Mucosa of descending colon (tissue), 3 donors: ENCODE results near the gene BAG5. TPM values are rescaled to one million over a fixed set of nuclear protein-coding genes. Genes with fewer than 3 reads are reported as not detected.

ENCODE experiments used
- ATAC-seq: fragments of 200-7000 bp; cut with Tn5 transposase; one replicate; pipeline ENCODE4 v1.9.1; 2020; ENCODE audit warnings: mild to moderate bottlenecking, moderate library complexity
- DNase-seq, 3 donors: peaks; one replicate each; pipeline ENCODE4 v3.0.0-alpha.2; 2020
- H3K36me3 ChIP-seq: fragments of 200-600 bp; one replicate; pipeline ENCODE4 v1.8.0; 2021; ENCODE audit warnings: low read depth, mild to moderate bottlenecking
- H3K4me1 ChIP-seq: fragments of 200-600 bp; one replicate; pipeline ENCODE4 v1.8.0; 2021; ENCODE audit warnings: low read depth, mild to moderate bottlenecking
- H3K4me3 ChIP-seq: fragments of 200-600 bp; one replicate; pipeline ENCODE4 v1.8.0; 2021; ENCODE audit warnings: mild to moderate bottlenecking
- H3K9me3 ChIP-seq: fragments of 200-600 bp; one replicate; pipeline ENCODE4 v1.8.0; 2021; ENCODE audit warnings: mild to moderate bottlenecking
- CTCF ChIP-seq: fragments of 200-600 bp; IDR thresholded peaks from one replicate; pipeline ENCODE4 v1.8.0; 2022; ENCODE audit warnings: antibody characterized with exemption, mild to moderate bottlenecking
- intact Hi-C, 2 donors: fragments of 100-400 bp; cut with DNase I in 1 of 2; cut with micrococcal nuclease in 1 of 2; formaldehyde crosslinking; loops; one replicate each; pipeline versions ENCODE4 v1.11.0 to v1.11.1; 2022; cut with DNase I, micrococcal nuclease
- total RNA-seq, 3 donors: library from RNA; stranded (reverse); fragmentation: NEBNext Ultra II Directional in 2 of 3; extraction: Animal tissue kit (Norgen Biotek cat#: 25700) in 2 of 3; gene quantifications; one replicate each; pipeline versions ENCODE4 v1.2.1 to v1.2.4, GENCODE V29; 2021 to 2023
- donor health status: DM: no; HTN: no; CAD: no; lungs with moderate emphysema.
- donor health status: DM: no; HTN: no; CAD: no.
- donor health status: DM: no; HTN: yes; CAD: no.

Gene BAG5
- total RNA-seq, 3 donors from 2014 or later: 26.1 to 29.9 (median 28.0) TPM

DNA sequence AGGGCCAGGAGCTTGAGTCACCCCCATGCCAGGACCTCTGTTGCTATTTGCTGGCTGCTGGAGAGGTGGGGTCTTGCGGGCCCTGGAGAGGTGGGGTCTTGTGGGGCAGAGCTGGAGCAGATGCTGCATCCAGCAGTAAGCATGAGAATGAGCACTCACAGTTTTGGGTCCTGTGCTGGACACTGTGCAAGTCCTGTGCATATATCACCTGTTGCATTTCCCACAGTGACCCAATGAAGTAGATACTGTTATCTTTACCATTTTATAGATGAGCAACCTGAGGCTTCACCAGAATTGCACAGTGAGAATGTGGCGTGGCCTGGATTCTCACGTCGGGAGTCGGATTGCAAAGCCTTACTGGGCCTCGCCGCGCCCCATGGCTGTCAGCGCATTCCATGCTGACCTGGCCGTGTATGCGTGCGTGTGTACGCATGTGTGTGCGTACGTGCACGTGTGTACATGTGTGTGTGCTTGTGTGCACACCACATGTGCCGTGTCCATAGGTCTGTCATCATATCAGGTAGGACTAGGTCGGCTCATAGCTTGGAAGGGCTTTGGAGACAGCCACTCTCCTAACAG is 12.3 kb upstream of the BAG5 start:
- peak in 1 of 3 donors; percentile 44 for DNase-seq
- TF ChIP-seq CTCF: no peak
- intact Hi-C loops: no loop called here
- Histone ChIP-seq H3K36me3 (no peaks in the 10 kb centered on the region), H3K9me3 (no peaks in the 10 kb centered on the region), H3K4me3 (no peak overlapping the region), H3K4me1 (peaks cover 50% of the 10 kb centered on the region)
- ATAC-seq: no peak

DNA sequence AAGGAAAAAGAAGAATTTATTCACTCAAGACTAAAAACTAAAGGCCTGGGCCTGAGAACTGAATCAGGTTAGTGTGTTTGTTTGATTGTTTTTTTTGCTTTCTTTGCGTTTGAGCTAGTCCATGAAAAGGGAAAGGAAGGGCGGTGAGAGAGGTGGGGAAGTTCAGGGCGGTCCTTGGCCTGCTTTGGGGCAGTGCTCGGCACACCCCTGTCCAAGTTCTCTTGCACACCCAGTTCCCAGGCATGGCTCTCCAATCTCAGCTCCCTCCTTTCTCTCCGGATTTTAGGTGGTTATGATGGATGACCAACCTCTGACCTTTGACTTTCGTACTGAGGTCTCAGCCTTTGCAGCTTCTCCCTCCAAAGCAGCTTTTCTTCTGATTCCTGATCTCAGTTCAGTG is 11.6 kb upstream of the BAG5 start:
- DNase-seq: peak in 1 of 3 donors; percentile 19
- no peak for TF ChIP-seq CTCF
- no peak overlapping the region for H3K4me3 ChIP-seq
- no peaks in the 10 kb centered on the region for H3K9me3 ChIP-seq
- intact Hi-C loops: no loop called here
- no peak for ATAC-seq
- H3K36me3 ChIP-seq: no peaks in the 10 kb centered on the region
- H3K4me1 ChIP-seq: peaks cover 50% of the 10 kb centered on the region

DNA sequence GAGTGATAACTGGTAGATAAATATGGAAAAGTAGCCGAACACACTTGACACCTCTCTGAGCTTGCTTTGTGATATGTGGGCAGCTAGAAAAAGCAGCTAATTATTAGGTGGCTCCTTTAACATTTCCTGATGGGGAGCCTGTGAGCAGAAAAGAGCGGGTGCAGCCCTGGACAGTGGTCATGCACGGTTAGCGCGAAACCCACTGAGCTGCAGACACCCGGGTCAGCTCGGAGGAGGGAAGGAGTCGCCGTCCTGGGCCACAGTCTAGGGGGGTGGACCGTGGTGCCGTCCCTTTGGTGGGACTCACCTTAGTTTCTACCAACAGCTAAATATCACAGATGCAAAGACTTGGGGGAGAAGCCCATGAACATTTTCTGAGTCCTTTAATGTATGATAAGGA is 7.0 kb upstream of the BAG5 start:
- H3K36me3 ChIP-seq: no peaks in the 10 kb centered on the region
- DNase-seq (no peak), ATAC-seq (no peak)
- no peak for TF ChIP-seq CTCF
- peaks cover 30% of the 10 kb centered on the region for H3K4me1 ChIP-seq
- H3K4me3 ChIP-seq: no peak overlapping the region
- intact Hi-C loops: no loop called here
- H3K9me3 ChIP-seq: no peaks in the 10 kb centered on the region

- peaks cover 30% of the 10 kb centered on the region for H3K4me1 ChIP-seq
Observed at GRCh38 chr14:103568952-103569351, 6.5 kb upstream of the BAG5 start.

DNA sequence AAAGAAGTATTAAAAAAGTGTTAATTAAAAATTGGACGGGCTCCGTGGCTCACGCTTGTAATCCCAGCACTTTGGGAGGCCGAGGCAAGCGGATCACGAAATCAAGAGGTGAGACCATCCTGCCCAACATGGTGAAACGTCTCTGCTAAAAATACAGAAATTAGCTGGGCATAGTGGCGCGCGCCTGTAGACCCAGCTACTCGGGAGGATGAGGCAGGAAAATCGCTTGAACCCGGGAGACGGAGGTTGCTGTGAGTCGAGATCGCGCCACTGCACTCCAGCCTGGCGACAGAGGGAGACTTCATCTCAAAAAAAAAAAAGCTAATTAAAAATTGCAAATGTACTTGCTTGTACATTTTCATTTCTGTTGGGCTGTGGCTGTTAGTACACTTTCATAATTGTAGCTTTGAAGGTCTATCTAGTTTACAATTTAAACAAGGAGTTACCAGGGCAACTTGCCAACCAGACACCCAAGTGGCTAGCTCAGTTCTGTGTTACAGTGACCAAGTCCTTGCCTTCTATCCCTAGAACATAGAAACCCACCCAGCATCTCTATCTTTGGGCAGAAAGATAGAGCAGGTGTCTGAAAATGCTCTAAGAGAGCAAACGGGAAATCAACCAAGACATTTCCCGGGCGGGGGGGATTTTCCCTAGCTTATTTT is 1.5 kb upstream of the BAG5 start:
- H3K9me3 ChIP-seq: no peaks in the 10 kb centered on the region
- no peaks in the 10 kb centered on the region for H3K36me3 ChIP-seq
- H3K4me3 ChIP-seq: no peak overlapping the region
- intact Hi-C loops: no loop called here
- TF ChIP-seq CTCF: no peak
- no peak for ATAC-seq
- peaks cover 16% of the 10 kb centered on the region for H3K4me1 ChIP-seq
- DNase-seq: no peak

More at GRCh38 chr14:103568952-103569351, 6.5 kb upstream of the BAG5 start:
- intact Hi-C loops: no loop called here
- no peaks in the 10 kb centered on the region for H3K9me3 ChIP-seq
- DNase-seq (no peak), ATAC-seq (no peak)
- no peaks in the 10 kb centered on the region for H3K36me3 ChIP-seq
- H3K4me3 ChIP-seq: no peak overlapping the region
- TF ChIP-seq CTCF: no peak
